Motor neuron (in vitro differentiated cells): ENCODE results near the gene ADGRD2. TPM values are rescaled to one million over a fixed set of nuclear protein-coding genes. Genes with fewer than 3 reads are reported as not detected.
A peak's percentile ranks its signal among the peaks of the same experiment; 100 is the strongest.

Experiments used
- ATAC-seq, 8 experiments: fragments of 200-7000 bp; cut with Tn5 transposase; replicated peaks in 6 of 8; 2 replicates each; pipeline ENCODE4 v1.8.0; 2021; ENCODE audit warnings: mild to moderate bottlenecking in 8 of 8, moderate library complexity in 8 of 8
- H3K27ac ChIP-seq, 2 donors: fragments of 250-450 bp; sonication (Bioruptor Pico); 2 replicates each; pipeline ENCODE4 v1.9.0; 2021; ENCODE audit warnings: antibody characterized with exemption in 2 of 2, mild to moderate bottlenecking in 2 of 2, moderate library complexity in 1 of 2
- H3K4me1 ChIP-seq, 2 donors: fragments of 250-450 bp; sonication (Bioruptor Pico); replicated peaks in 1 of 2; 2 replicates each; pipeline ENCODE4 v1.6.1; 2021; ENCODE audit warnings: antibody characterized with exemption in 2 of 2, mild to moderate bottlenecking in 2 of 2, moderate library complexity in 1 of 2
- H3K4me3 ChIP-seq, 5 donors: fragments of 250-450 bp; sonication (Bioruptor Pico); 2 replicates each; pipeline ENCODE4 v1.9.0; 2021; ENCODE audit warnings: antibody characterized with exemption in 5 of 5, mild to moderate bottlenecking in 5 of 5, moderate library complexity in 4 of 5
- WGBS, 10 experiments: fragments of 450-650 bp; shearing (Covaris generic); methylation state at CpG; one replicate each; pipeline ENCODE4 v1.0.0; 2022; 5-methylcytosine and 5-hydroxymethylcytosine counted together
- in situ Hi-C, 9 experiments: fragments of 400-800 bp; cut with MboI; loops; one replicate each; pipeline ENCODE4 v1.15.0; 2021; ENCODE audit warnings: low sequenced_read_pairs in 9 of 9, low pct_unique_long_range_greater_than_20kb in 2 of 9; ENCODE audit not compliant: unreplicated experiment in 9 of 9
- total RNA-seq, 8 experiments: library from RNA; unstranded; fragments of 300-600 nt; gene quantifications; 2 replicates each; pipeline versions ENCODE4 v1.2.3 to v1.2.4, GENCODE V29; 2022

Gene ADGRD2
- total RNA-seq, 8 experiments from 2014 or later, result 0.14 to 6.2 (median 0.68) TPM; not detected in 2

GRCh38 chr9:124518116-124518515, 67.9 kb downstream of the ADGRD2 start:
- Histone ChIP-seq H3K4me3 (no peak overlapping the region), H3K27ac (no peak overlapping the region), H3K4me1 (peaks cover 7 to 23% of the 10 kb centered on the region in 2 donors)
- ATAC-seq, result no peak
- in situ Hi-C loops, result no loop called here
- WGBS, 10 experiments, result 29 to 100% (median 90%) methylated on average over 1 to 2 of the region's 7 CpGs; no CpG with 5 or more reads in 5 of the 10 experiments

GRCh38 chr9:124520206-124520596, 70.0 kb downstream of the ADGRD2 start:
- Histone ChIP-seq H3K4me1 (peaks cover 0 to 8% of the 10 kb centered on the region in 2 donors), H3K27ac (peak overlapping the region in 1 of 2 donors; percentile 60), H3K4me3 (no peak overlapping the region)
- in situ Hi-C loops, result no loop called here
- WGBS, 10 experiments, result 41 to 81% (median 64%) methylated on average over 4 to 7 of the region's 7 CpGs; no CpG with 5 or more reads in 2 of the 10 experiments
- ATAC-seq, result peak in 5 of 8 experiments; percentile 38 to 82 (median 56)

DNA sequence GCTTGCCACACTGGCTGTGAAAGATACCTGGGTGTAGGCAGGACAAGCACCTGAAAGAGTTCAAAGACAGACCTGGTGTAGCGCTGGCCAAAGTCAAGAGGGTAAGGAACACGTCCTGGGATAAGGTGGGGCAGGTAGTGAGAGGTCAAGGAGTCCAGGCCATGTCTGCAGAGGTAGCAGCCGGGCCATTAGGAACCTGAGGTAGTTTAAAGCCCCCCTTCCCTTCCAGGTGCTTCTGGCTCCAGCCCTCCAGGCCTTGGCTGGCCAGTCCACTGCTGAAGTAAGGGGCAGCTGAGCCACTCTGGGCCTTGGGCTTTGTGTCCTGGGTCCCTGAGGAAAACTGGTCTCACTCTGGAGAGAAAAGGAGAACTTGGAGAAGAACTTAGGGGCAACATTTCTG, 70.9 kb downstream of the ADGRD2 start:
- peaks cover 0 to 8% of the 10 kb centered on the region in 2 donors for H3K4me1 ChIP-seq
- in situ Hi-C loops, result no loop called here
- no peak overlapping the region for H3K4me3 ChIP-seq
- 14 to 100% (median 100%) methylated on average over 1 to 3 of the region's 3 CpGs; no CpG with 5 or more reads in 3 of the 10 experiments for WGBS, 10 experiments
- H3K27ac ChIP-seq, result no peak overlapping the region
- ATAC-seq, result no peak

DNA sequence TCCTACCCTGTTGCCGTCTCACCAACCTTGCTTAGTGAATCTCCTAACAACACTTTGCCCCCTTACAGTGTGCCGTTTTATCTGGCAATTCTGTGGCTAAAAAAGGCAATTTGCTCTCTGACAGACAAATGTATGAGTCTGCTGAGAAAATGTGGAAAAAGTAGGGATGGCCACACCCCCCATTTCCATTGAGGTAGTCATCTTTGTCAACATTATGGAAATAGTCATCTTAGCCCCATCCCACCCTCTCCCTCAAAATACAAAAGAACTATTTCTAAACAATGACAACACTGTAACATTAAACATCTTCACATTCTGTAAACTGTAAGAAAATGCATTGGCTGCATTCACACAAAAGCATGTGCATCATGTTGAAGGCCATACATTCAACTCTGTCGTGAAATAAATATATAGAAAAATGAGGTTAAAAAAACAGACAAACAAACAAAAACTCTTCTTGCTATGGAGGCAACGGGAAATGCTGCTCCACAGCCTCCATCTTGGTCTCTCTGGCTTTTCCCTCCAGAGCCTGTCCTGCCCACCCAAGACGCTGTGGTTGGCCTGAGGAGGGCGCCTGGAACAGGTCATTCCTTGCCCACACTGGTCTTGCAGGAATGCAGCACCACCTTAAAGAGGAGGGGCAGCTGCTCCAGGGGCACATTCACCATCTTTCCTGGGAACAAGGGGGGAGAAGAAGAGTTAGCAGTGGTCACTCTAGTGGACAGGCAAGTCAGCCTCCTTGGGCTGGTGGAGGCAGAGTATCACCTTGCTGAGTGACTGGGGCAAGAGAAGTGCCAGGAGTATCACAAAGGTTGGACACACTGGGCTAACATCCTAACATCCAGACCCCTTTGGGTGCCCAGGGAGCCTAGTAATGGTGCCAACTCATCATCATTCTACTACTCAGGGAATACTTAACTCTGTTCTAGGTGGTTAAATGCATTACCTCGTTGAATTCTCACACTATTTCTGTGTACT, 72.2 kb downstream of the ADGRD2 start:
- 45 to 100% (median 89%) methylated on average over 1 to 5 of the region's 7 CpGs; no CpG with 5 or more reads in 1 of the 10 experiments for WGBS, 10 experiments
- H3K4me3 ChIP-seq, result no peak overlapping the region
- ATAC-seq, result no peak
- H3K27ac ChIP-seq, result no peak overlapping the region
- in situ Hi-C loops, result no loop called here
- H3K4me1 ChIP-seq, result peaks cover 0 to 8% of the 10 kb centered on the region in 2 donors

DNA sequence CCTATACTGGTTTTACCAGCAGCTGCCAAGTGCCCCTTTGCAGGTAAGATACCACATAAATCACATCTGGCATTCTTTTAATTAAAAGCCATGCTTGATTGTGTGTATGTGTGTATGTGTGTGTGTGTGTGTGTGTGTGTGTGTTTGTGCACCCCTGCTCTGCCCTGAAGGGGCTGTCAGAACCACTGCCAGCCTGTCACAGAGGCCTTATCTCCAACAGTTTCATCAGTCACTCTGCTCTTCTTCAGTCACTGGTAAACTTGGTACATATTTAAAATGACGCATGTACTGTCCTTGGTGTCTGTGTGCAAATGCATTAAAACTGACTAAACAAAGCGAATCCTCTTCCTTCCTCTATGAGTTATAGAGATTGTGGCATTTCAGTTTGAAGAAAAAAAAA, 75.9 kb downstream of the ADGRD2 start:
- ATAC-seq, result no peak
- Histone ChIP-seq H3K4me3 (no peak overlapping the region), H3K27ac (no peak overlapping the region), H3K4me1 (no peaks in the 10 kb centered on the region)
- in situ Hi-C loops, result loop anchor here in 4 of 9 experiments (25.0 kb wide), 3 partner anchors 89 to 989 kb away; partner anchors contain the start of gene PSMB7 (in 3 of the 4)
- 93 to 100% methylated on average over 1 to 2 of the region's 2 CpGs; no CpG with 5 or more reads in 8 of the 10 experiments for WGBS, 10 experiments

- Histone ChIP-seq H3K4me3 (no peak overlapping the region), H3K4me1 (no peaks in the 10 kb centered on the region), H3K27ac (no peak overlapping the region)
- in situ Hi-C loops, result loop anchor here in 4 of 9 experiments (25.0 kb wide), 3 partner anchors 90 to 990 kb away; partner anchors contain the start of gene PSMB7 (in 3 of the 4)
- peak in 3 of 8 experiments; percentile 38 to 64 (median 49) for ATAC-seq
- WGBS, 10 experiments, result 14 to 100% (median 93%) methylated on average over 1 to 2 of the region's 3 CpGs; no CpG with 5 or more reads in 4 of the 10 experiments
Observed at GRCh38 chr9:124527781-124528180, 77.5 kb downstream of the ADGRD2 start.

Other genes starting within 250 kb of the ADGRD2 start
- 10 to 100 TPM in 2 of 8 experiments, 1 to 10 TPM in 6; 2.4 to 33.4 (median 7.2) TPM for gene NEK6, start 192.5 kb upstream of the ADGRD2 start, total RNA-seq
- gene PSMB7, start 35.0 kb upstream of the ADGRD2 start, total RNA-seq, result 100 to 1,000 TPM; 169 to 289 (median 207) TPM
- gene NR5A1, start 56.9 kb downstream of the ADGRD2 start, total RNA-seq, result under 1 TPM in 6 of 8 experiments, not detected in 2; 0.05 to 0.62 (median 0.27) TPM